ENCODE measurements around the gene CNN2.

Gene CNN2

GRCh38 chr19:1039646-1040475, 13.5 kb downstream of the CNN2 start, which contains the start of gene ABCA7:
ABCA7 (plus strand) TSS chr19:1040107; CDS start chr19:1041362, 1,255 bp downstream.
- DNase-seq (ENCODE audit: low read depth), result peak; percentile 93
- no peak for TF ChIP-seq CTCF (IDR thresholded peaks at IDR 0.05; ENCODE audit: low read depth, low read length, missing control alignments)
- H3K4me3 ChIP-seq (ENCODE audit: low read depth, low read length), result peak within 1 kb of the TSS; percentile 50
- in situ Hi-C loops (cut with HindIII; ENCODE audit: low sequenced_read_pairs), result no loop called here

- in situ Hi-C loops (cut with HindIII; ENCODE audit: low sequenced_read_pairs), result no loop called here
- peak overlapping the region; percentile 50 for H3K4me3 ChIP-seq (ENCODE audit: low read depth, low read length)
- TF ChIP-seq CTCF (IDR thresholded peaks at IDR 0.05; ENCODE audit: low read depth, low read length, missing control alignments), result no peak
- peak; percentile 86 for DNase-seq (ENCODE audit: low read depth)
Observed at GRCh38 chr19:1040476-1041271, 14.3 kb downstream of the CNN2 start.

GRCh38 chr19:1041272-1041834, 14.9 kb downstream of the CNN2 start:
- DNase-seq (ENCODE audit: low read depth), result no peak
- in situ Hi-C loops (cut with HindIII; ENCODE audit: low sequenced_read_pairs), result no loop called here
- H3K4me3 ChIP-seq (ENCODE audit: low read depth, low read length), result peak overlapping the region; percentile 50
- no peak for TF ChIP-seq CTCF (IDR thresholded peaks at IDR 0.05; ENCODE audit: low read depth, low read length, missing control alignments)

- DNase-seq (ENCODE audit: low read depth), result no peak
- TF ChIP-seq CTCF (IDR thresholded peaks at IDR 0.05; ENCODE audit: low read depth, low read length, missing control alignments), result no peak
- no peak overlapping the region for H3K4me3 ChIP-seq (ENCODE audit: low read depth, low read length)
- in situ Hi-C loops (cut with HindIII; ENCODE audit: low sequenced_read_pairs), result no loop called here
Observed at GRCh38 chr19:1041835-1042685, 15.7 kb downstream of the CNN2 start.

GRCh38 chr19:1042689-1043511, 16.5 kb downstream of the CNN2 start:
- in situ Hi-C loops (cut with HindIII; ENCODE audit: low sequenced_read_pairs), result no loop called here
- H3K4me3 ChIP-seq (ENCODE audit: low read depth, low read length), result no peak overlapping the region
- no peak for DNase-seq (ENCODE audit: low read depth)
- no peak for TF ChIP-seq CTCF (IDR thresholded peaks at IDR 0.05; ENCODE audit: low read depth, low read length, missing control alignments)
